H1 (cell line): ENCODE results near the gene PRKN. TPM values are rescaled to one million over a fixed set of nuclear protein-coding genes. Genes with fewer than 3 reads are reported as not detected.

Experiments
- CTCF ChIA-PET: fragments of 300-600 bp; sonication (Branson Sonifier 250); formaldehyde crosslinking; loops from one replicate; lab custom pipeline; 2021; ENCODE audit not compliant: partially characterized antibody; lab: Charles Lee
- POLR2A ChIA-PET: fragments of 300-600 bp; sonication (Branson Sonifier 250); formaldehyde crosslinking; loops from one replicate; lab custom pipeline; 2021; ENCODE audit warnings: inconsistent platforms; ENCODE audit not compliant: partially characterized antibody; lab: Charles Lee
- DNase-seq, 2 experiments: peaks; one replicate each; pipeline versions ENCODE4 v3.0.0 to v3.0.0-alpha.2; 2010 to 2022; ENCODE audit warnings: low spot score in 2 of 2, low read depth in 1 of 2, mixed read lengths in 1 of 2
- FAIRE-seq: peaks from 2 replicates; lab custom pipeline; 2011; peaks lifted over from hg19 to GRCh38; lab: Jason Lieb, UNC
- H2AFZ ChIP-seq: 2 replicates; pipeline ENCODE4 v1.8.1; 2012; ENCODE audit warnings: low read length, inconsistent platforms
- H2AK5ac ChIP-seq: 2 replicates; pipeline ENCODE4 v1.6.1; 2013; ENCODE audit warnings: low read depth, low read length
- H2BK120ac ChIP-seq: replicated peaks from 2 replicates; pipeline ENCODE3; 2013; ENCODE audit warnings: low read depth, low read length, inconsistent platforms
- H2BK12ac ChIP-seq: 2 replicates; pipeline ENCODE4 v1.6.1; 2013; ENCODE audit warnings: low read depth, low read length
- H2BK15ac ChIP-seq: 2 replicates; pipeline ENCODE4 v1.6.1; 2013; ENCODE audit warnings: low read length
- H2BK20ac ChIP-seq: 2 replicates; pipeline ENCODE4 v1.6.1; 2013; ENCODE audit warnings: low read length
- H2BK5ac ChIP-seq: 2 replicates; pipeline ENCODE4 v1.6.1; 2013; ENCODE audit warnings: low read depth, low read length
- H3K14ac ChIP-seq: 2 replicates; pipeline ENCODE4 v1.6.1; 2013; ENCODE audit warnings: inconsistent platforms; ENCODE audit not compliant: insufficient read length
- H3K18ac ChIP-seq: 2 replicates; pipeline ENCODE4 v1.6.1; 2013; ENCODE audit warnings: low read length; ENCODE audit errors: extremely low read depth
- H3K23ac ChIP-seq: 2 replicates; pipeline ENCODE4 v1.6.1; 2013; ENCODE audit warnings: inconsistent platforms; ENCODE audit not compliant: insufficient read length
- H3K23me2 ChIP-seq: 2 replicates; pipeline ENCODE4 v1.6.1; 2013; ENCODE audit warnings: low read depth, low read length
- H3K27ac ChIP-seq: 2 replicates; pipeline ENCODE4 v1.6.1; 2011; ENCODE audit warnings: low read depth, low read length, inconsistent platforms
- H3K27me3 ChIP-seq, 4 experiments: replicated peaks in 1 of 4; 1 replicate in 1 of 4; 2 replicates in 3 of 4; pipeline versions ENCODE4 v1.6.1 to v1.8.1; 2011 to 2013; ENCODE audit warnings: low read length in 3 of 4, mild to moderate bottlenecking in 3 of 4, inconsistent platforms in 2 of 4, mixed read lengths in 2 of 4, moderate library complexity in 1 of 4; ENCODE audit not compliant: control insufficient read depth in 3 of 4, insufficient read depth in 3 of 4; ENCODE audit errors: extremely low read depth in 1 of 4
- H3K36me3 ChIP-seq, 4 experiments: 2 replicates each; pipeline versions ENCODE4 v1.6.1 to v1.8.1; 2011 to 2013; ENCODE audit warnings: mild to moderate bottlenecking in 4 of 4, low read length in 3 of 4, moderate library complexity in 2 of 4, control low read depth in 1 of 4, inconsistent platforms in 1 of 4; ENCODE audit not compliant: insufficient read depth in 4 of 4, control insufficient read depth in 2 of 4
- H3K4ac ChIP-seq: replicated peaks from 2 replicates; pipeline ENCODE3; 2013; ENCODE audit warnings: low read length, low read depth, mixed read lengths, inconsistent platforms; ENCODE audit not compliant: insufficient read length
- H3K4me1 ChIP-seq, 4 experiments: replicated peaks in 1 of 4; 1 replicate in 1 of 4; 2 replicates in 3 of 4; pipeline versions ENCODE4 v1.6.1 to v1.8.1; 2011 to 2013; ENCODE audit warnings: low read length in 3 of 4, inconsistent platforms in 2 of 4, mixed read lengths in 1 of 4; ENCODE audit not compliant: insufficient read depth in 4 of 4, control insufficient read depth in 3 of 4
- H3K4me2 ChIP-seq, 2 experiments: 2 replicates each; pipeline versions ENCODE4 v1.6.1 to v1.8.1; 2011 to 2013; ENCODE audit warnings: low read depth in 2 of 2, low read length in 2 of 2, control low read depth in 1 of 2, inconsistent platforms in 1 of 2, mild to moderate bottlenecking in 1 of 2; ENCODE audit not compliant: insufficient read depth in 1 of 2
- H3K4me3 ChIP-seq, 4 experiments: fragments of 200-600, 300-600 bp in 1 of 4; sonication (generic), shearing (Covaris generic), sonication (Bioruptor Twin) in 1 of 4; 2 replicates each; pipeline versions ENCODE4 v1.5.1 to v1.8.1; 2011 to 2016; ENCODE audit warnings: low read length in 4 of 4, low read depth in 3 of 4, control low read depth in 2 of 4, inconsistent platforms in 2 of 4, mild to moderate bottlenecking in 2 of 4, mixed read lengths in 1 of 4, moderate library complexity in 1 of 4; ENCODE audit not compliant: insufficient read depth in 2 of 4; ENCODE audit errors: extremely low read depth in 1 of 4
- H3K56ac ChIP-seq: replicated peaks from 2 replicates; pipeline ENCODE3; 2013; ENCODE audit warnings: low read depth, mild to moderate bottlenecking, mixed read lengths, low read length, inconsistent platforms; ENCODE audit not compliant: insufficient read length
- H3K79me1 ChIP-seq: 2 replicates; pipeline ENCODE4 v1.6.1; 2013; ENCODE audit warnings: low read depth, low read length, control low read depth
- H3K79me2 ChIP-seq, 2 experiments: 2 replicates each; pipeline versions ENCODE4 v1.6.1 to v1.8.1; 2012 to 2013; ENCODE audit warnings: low read length in 2 of 2, mild to moderate bottlenecking in 2 of 2, inconsistent platforms in 1 of 2; ENCODE audit not compliant: insufficient read depth in 2 of 2, control insufficient read depth in 1 of 2
- H3K9ac ChIP-seq, 4 experiments: replicated peaks in 1 of 4; 1 replicate in 1 of 4; 2 replicates in 3 of 4; pipeline versions ENCODE4 v1.6.1 to v1.8.1; 2011 to 2013; ENCODE audit warnings: low read depth in 3 of 4, low read length in 3 of 4, control low read depth in 2 of 4, mild to moderate bottlenecking in 2 of 4, moderate library complexity in 2 of 4, inconsistent platforms in 1 of 4; ENCODE audit errors: extremely low read depth in 1 of 4
- H3K9me3 ChIP-seq, 2 experiments: 2 replicates each; pipeline versions ENCODE4 v1.6.1 to v1.8.1; 2012 to 2013; ENCODE audit warnings: mild to moderate bottlenecking in 2 of 2, moderate library complexity in 2 of 2, control low read depth in 1 of 2, inconsistent platforms in 1 of 2, low read depth in 1 of 2, low read length in 1 of 2, mixed read lengths in 1 of 2; ENCODE audit not compliant: insufficient read depth in 2 of 2
- H4K20me1 ChIP-seq, 2 experiments: replicated peaks in 1 of 2; 2 replicates each; pipeline versions ENCODE3 to v1.8.1; 2011 to 2013; ENCODE audit warnings: inconsistent platforms in 2 of 2, low read length in 2 of 2, mild to moderate bottlenecking in 1 of 2; ENCODE audit not compliant: insufficient read depth in 2 of 2, control insufficient read depth in 1 of 2
- H4K5ac ChIP-seq: 2 replicates; pipeline ENCODE4 v1.6.1; 2013; ENCODE audit warnings: low read length, low read depth, mixed read lengths, inconsistent platforms; ENCODE audit not compliant: insufficient read length
- H4K8ac ChIP-seq: 2 replicates; pipeline ENCODE4 v1.8.0; 2013; ENCODE audit warnings: mild to moderate bottlenecking, moderate library complexity, low read length, inconsistent platforms; ENCODE audit not compliant: insufficient read depth; ENCODE audit errors: extremely low read depth
- H4K91ac ChIP-seq: replicated peaks from 2 replicates; pipeline ENCODE3; 2013; ENCODE audit warnings: low read length, mixed read lengths, inconsistent platforms; ENCODE audit not compliant: insufficient read length
- CHD1 ChIP-seq: IDR thresholded peaks from 2 replicates; pipeline ENCODE4 v1.6.1; 2012; ENCODE audit warnings: low read depth, low read length, improper control_type of control experiment
- GABPA ChIP-seq: IDR thresholded peaks from 2 replicates; pipeline ENCODE4 v1.6.1; 2011; ENCODE audit warnings: mild to moderate bottlenecking, low read length, moderate library complexity, borderline replicate concordance; ENCODE audit not compliant: insufficient read depth
- MAX ChIP-seq: IDR thresholded peaks from 2 replicates; pipeline ENCODE4 v1.6.1; 2012; ENCODE audit warnings: inconsistent platforms
- WGBS, 2 experiments: shearing (Covaris generic) in 1 of 2; methylation state at CpG; one replicate each; pipeline versions ENCODE4 v1.1.6 to v1.1.7; 2013 to 2015; ENCODE audit warnings: low lambda C conversion rate in 2 of 2, mixed read lengths in 2 of 2, inconsistent platforms in 1 of 2, low coverage in 1 of 2, missing lambda C conversion rate in 1 of 2; ENCODE audit not compliant: insufficient replicate concordance in 2 of 2, insufficient coverage in 1 of 2, insufficient read length in 1 of 2; ENCODE audit errors: extremely low coverage in 1 of 2, missing lambda C conversion rate in 1 of 2; 5-methylcytosine and 5-hydroxymethylcytosine counted together
- polyA plus RNA-seq, 7 experiments: library from polyadenylated mRNA; depleted of rRNA in 3 of 7; stranded (reverse) in 5 of 7; unstranded in 2 of 7; fragments of >200 nt in 5 of 7; fragments of 200-250 nt in 2 of 7; gene quantifications; 1 replicate in 5 of 7; 2 replicates in 1 of 7; 4 replicates in 1 of 7; pipeline versions ENCODE4 v1.2.1 to v1.2.3, GENCODE V29; 2011 to 2013; ENCODE audit warnings: missing spikeins in 2 of 7, mixed read lengths in 2 of 7
- total RNA-seq: library from RNA; stranded (reverse); fragmentation: NEBNext Ultra II Directional; extraction: Animal tissue kit (Norgen Biotek cat#: 25700); gene quantifications from 2 replicates; pipeline ENCODE4 v1.2.1, GENCODE V29; 2021

PRKN gene
- total and polyA plus RNA-seq, 2 of the 8 experiments (the other 6 are each of a cell fraction or from before 2014, with no cell fraction given) = 0.13 to 0.29 TPM

GRCh38 chr6:161410736-161411135 is 1316.8 kb downstream of the PRKN start:
- Histone ChIP-seq H3K27me3 (no peaks in the 10 kb centered on the region), H2BK20ac (no peak overlapping the region), H2AFZ (no peak overlapping the region), H2BK15ac (no peak overlapping the region), H3K36me3 (no peaks in the 10 kb centered on the region), H3K9ac (no peak overlapping the region), H3K18ac (no peak overlapping the region), H4K91ac (no peak overlapping the region), H3K79me2 (no peaks in the 10 kb centered on the region), H3K79me1 (no peaks in the 10 kb centered on the region), H2BK5ac (no peak overlapping the region), H4K20me1 (no peaks in the 10 kb centered on the region), H3K56ac (no peak overlapping the region), H2BK120ac (no peak overlapping the region), H3K23me2 (peaks cover 10% of the 10 kb centered on the region; the same call in 1 of the 2 replicates), H3K4me3 (no peak overlapping the region), H3K27ac (no peak overlapping the region), H3K4me2 (no peak overlapping the region), H3K4ac (no peak overlapping the region), H2AK5ac (no peak overlapping the region), H3K4me1 (peaks cover 0 to 2% (median under 1%) of the 10 kb centered on the region in 4 experiments; a peak in 2 of 7 replicates), H3K23ac (no peak overlapping the region), H3K9me3 (peaks cover 2 to 8% of the 10 kb centered on the region in 2 experiments; a peak in 2 of 4 replicates), H4K8ac (no peak overlapping the region), H2BK12ac (no peak overlapping the region), H4K5ac (no peak overlapping the region), H3K14ac (no peak overlapping the region)
- FAIRE-seq (no peak), DNase-seq (no peak)
- POLR2A ChIA-PET = no interaction called here
- 90% methylated on average over 6 of the region's 6 CpGs; no CpG with 5 or more reads in 1 of the 2 experiments for WGBS, 2 experiments
- CTCF ChIA-PET = interaction anchor here (0.9 to 2.0 kb wide), 3 partner anchors 8 to 31 kb away, joined by 4 to 7 read pairs (median 5); no protein-coding TSS in a partner anchor
- TF ChIP-seq MAX (no peak), CHD1 (no peak), GABPA (no peak)
